Measurements from ENCODE around the gene NRG3. TPM values are rescaled to one million over a fixed set of nuclear protein-coding genes. Genes with fewer than 3 reads are reported as not detected.

The NRG3 gene
- total RNA-seq, 1 experiment from 2014 or later: 0.08 TPM

GRCh38 chr10:82888809-82889455, 1013.9 kb downstream of the NRG3 start:
- POLR2A ChIA-PET: no interaction called here
- no peak for ATAC-seq
- intact Hi-C loops (cut with micrococcal nuclease; ENCODE audit: unreplicated experiment): no loop called here

GRCh38 chr10:82889728-82890127, 1014.7 kb downstream of the NRG3 start:
- CTCF ChIA-PET: no interaction called here
- ATAC-seq: no peak
- H3K27ac ChIP-seq (ENCODE audit: low read length): no peak overlapping the region
- no peak overlapping the region for H3K4me3 ChIP-seq (ENCODE audit: low read depth in 2 of 2, low read length in 2 of 2)
- no peaks in the 10 kb centered on the region for H3K4me1 ChIP-seq (ENCODE audit: control insufficient read depth, insufficient read depth, low read length)
- intact Hi-C loops (cut with micrococcal nuclease; ENCODE audit: unreplicated experiment): no loop called here
- no peaks in the 10 kb centered on the region for H3K36me3 ChIP-seq (ENCODE audit: control insufficient read depth, insufficient read depth, low read length)
- DNase-seq (ENCODE audit: low read depth, low spot score): no peak
- POLR2A ChIA-PET: no interaction called here
- H3K9me3 ChIP-seq (ENCODE audit: control insufficient read depth, insufficient read depth, low read depth, low read length): no peaks in the 10 kb centered on the region
- no peak for TF ChIP-seq POLR2AphosphoS5 (IDR thresholded peaks at IDR 0.05; ENCODE audit: low read depth, low read length)
- no peak for TF ChIP-seq SIN3A (IDR thresholded peaks at IDR 0.05; ENCODE audit: borderline replicate concordance, insufficient read depth, low read depth, low read length)
- TF ChIP-seq TCF7L2 (IDR thresholded peaks at IDR 0.05; ENCODE audit: low read depth, low read length): no peak
- TF ChIP-seq, protein P1, sequence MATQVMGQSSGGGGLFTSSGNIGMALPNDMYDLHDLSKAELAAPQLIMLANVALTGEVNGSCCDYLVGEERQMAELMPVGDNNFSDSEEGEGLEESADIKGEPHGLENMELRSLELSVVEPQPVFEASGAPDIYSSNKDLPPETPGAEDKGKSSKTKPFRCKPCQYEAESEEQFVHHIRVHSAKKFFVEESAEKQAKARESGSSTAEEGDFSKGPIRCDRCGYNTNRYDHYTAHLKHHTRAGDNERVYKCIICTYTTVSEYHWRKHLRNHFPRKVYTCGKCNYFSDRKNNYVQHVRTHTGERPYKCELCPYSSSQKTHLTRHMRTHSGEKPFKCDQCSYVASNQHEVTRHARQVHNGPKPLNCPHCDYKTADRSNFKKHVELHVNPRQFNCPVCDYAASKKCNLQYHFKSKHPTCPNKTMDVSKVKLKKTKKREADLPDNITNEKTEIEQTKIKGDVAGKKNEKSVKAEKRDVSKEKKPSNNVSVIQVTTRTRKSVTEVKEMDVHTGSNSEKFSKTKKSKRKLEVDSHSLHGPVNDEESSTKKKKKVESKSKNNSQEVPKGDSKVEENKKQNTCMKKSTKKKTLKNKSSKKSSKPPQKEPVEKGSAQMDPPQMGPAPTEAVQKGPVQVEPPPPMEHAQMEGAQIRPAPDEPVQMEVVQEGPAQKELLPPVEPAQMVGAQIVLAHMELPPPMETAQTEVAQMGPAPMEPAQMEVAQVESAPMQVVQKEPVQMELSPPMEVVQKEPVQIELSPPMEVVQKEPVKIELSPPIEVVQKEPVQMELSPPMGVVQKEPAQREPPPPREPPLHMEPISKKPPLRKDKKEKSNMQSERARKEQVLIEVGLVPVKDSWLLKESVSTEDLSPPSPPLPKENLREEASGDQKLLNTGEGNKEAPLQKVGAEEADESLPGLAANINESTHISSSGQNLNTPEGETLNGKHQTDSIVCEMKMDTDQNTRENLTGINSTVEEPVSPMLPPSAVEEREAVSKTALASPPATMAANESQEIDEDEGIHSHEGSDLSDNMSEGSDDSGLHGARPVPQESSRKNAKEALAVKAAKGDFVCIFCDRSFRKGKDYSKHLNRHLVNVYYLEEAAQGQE (IDR thresholded peaks at IDR 0.05; ENCODE audit: insufficient read depth in 1 of 2, low read depth in 2 of 2, low read length in 1 of 2): no peak
- TF ChIP-seq, protein P2, sequence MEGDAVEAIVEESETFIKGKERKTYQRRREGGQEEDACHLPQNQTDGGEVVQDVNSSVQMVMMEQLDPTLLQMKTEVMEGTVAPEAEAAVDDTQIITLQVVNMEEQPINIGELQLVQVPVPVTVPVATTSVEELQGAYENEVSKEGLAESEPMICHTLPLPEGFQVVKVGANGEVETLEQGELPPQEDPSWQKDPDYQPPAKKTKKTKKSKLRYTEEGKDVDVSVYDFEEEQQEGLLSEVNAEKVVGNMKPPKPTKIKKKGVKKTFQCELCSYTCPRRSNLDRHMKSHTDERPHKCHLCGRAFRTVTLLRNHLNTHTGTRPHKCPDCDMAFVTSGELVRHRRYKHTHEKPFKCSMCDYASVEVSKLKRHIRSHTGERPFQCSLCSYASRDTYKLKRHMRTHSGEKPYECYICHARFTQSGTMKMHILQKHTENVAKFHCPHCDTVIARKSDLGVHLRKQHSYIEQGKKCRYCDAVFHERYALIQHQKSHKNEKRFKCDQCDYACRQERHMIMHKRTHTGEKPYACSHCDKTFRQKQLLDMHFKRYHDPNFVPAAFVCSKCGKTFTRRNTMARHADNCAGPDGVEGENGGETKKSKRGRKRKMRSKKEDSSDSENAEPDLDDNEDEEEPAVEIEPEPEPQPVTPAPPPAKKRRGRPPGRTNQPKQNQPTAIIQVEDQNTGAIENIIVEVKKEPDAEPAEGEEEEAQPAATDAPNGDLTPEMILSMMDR (IDR thresholded peaks at IDR 0.05): no peak
- in situ Hi-C loops (cut with HindIII; ENCODE audit: low pct_unique_long_range_greater_than_20kb, low sequenced_read_pairs): no loop called here
- H3K27me3 ChIP-seq (ENCODE audit: control insufficient read depth, insufficient read depth, low read length): no peaks in the 10 kb centered on the region
- no TSS peak for BruUV-seq (replicated peaks)

More at GRCh38 chr10:82888809-82889455, 1013.9 kb downstream of the NRG3 start:
- no peaks in the 10 kb centered on the region for H3K9me3 ChIP-seq (ENCODE audit: control insufficient read depth, insufficient read depth, low read depth, low read length)
- H3K27me3 ChIP-seq (ENCODE audit: control insufficient read depth, insufficient read depth, low read length): no peaks in the 10 kb centered on the region
- TF ChIP-seq SIN3A (IDR thresholded peaks at IDR 0.05; ENCODE audit: borderline replicate concordance, insufficient read depth, low read depth, low read length): no peak
- TF ChIP-seq, protein P1 (IDR thresholded peaks at IDR 0.05; ENCODE audit: insufficient read depth in 1 of 2, low read depth in 2 of 2, low read length in 1 of 2): no peak
- TF ChIP-seq TCF7L2 (IDR thresholded peaks at IDR 0.05; ENCODE audit: low read depth, low read length): no peak
- no peak for TF ChIP-seq POLR2AphosphoS5 (IDR thresholded peaks at IDR 0.05; ENCODE audit: low read depth, low read length)
- TF ChIP-seq, protein P2 (IDR thresholded peaks at IDR 0.05): no peak
- H3K27ac ChIP-seq (ENCODE audit: low read length): no peak overlapping the region
- CTCF ChIA-PET: no interaction called here
- no TSS peak for BruUV-seq (replicated peaks)
- H3K4me1 ChIP-seq (ENCODE audit: control insufficient read depth, insufficient read depth, low read length): no peaks in the 10 kb centered on the region
- in situ Hi-C loops (cut with HindIII; ENCODE audit: low pct_unique_long_range_greater_than_20kb, low sequenced_read_pairs): no loop called here
- no peak for DNase-seq (ENCODE audit: low read depth, low spot score)
- no peaks in the 10 kb centered on the region for H3K36me3 ChIP-seq (ENCODE audit: control insufficient read depth, insufficient read depth, low read length)
- no peak overlapping the region for H3K4me3 ChIP-seq (ENCODE audit: low read depth in 2 of 2, low read length in 2 of 2)

All from Panc1 (cell line).